Measurements from ENCODE around the gene IFNGR2. TPM values are rescaled to one million over a fixed set of nuclear protein-coding genes. Genes with fewer than 3 reads are reported as not detected.
A peak's percentile ranks its signal among the peaks of the same experiment; 100 is the strongest.

IFNGR2 gene
- 10 to 100 TPM; 16.0 to 39.1 (median 27.8) TPM for total RNA-seq
- long read RNA-seq, partial matches to known transcripts: 0 of 4 reads
- long read RNA-seq, other reads (novel, unspliced or antisense): 2 of 4 reads

GRCh38 chr21:33403128-33403785 lies at the start of gene IFNGR2:
Gene IFNGR2, plus strand, starts transcription at chr21:33403413. Its CDS starts 131 bp downstream, at chr21:33403544.
- Histone ChIP-seq H3K9me3 (no peaks in the 10 kb centered on the region), H3K27me3 (no peaks in the 10 kb centered on the region), H3K4me1 (peaks cover 0 to 23% (median 8%) of the 10 kb centered on the region in 4 donors), H3K36me3 (no peaks in the 10 kb centered on the region), H3K27ac (peak within 1 kb of the TSS; percentile 87 to 96 (median 93)), H3K4me3 (peak within 1 kb of the TSS; percentile 42 to 87 (median 84))
- DNase-seq (peak; percentile 71 to 76 (median 73)), ATAC-seq (peak; percentile 27 to 59 (median 44))
- peak; percentile 61 for TF ChIP-seq POLR2A (IDR thresholded peaks at IDR 0.05)
- no peak for TF ChIP-seq CTCF (IDR thresholded peaks at IDR 0.05)
- intact Hi-C loops (cut with DNase I): no loop called here
- 3% methylated on average over 27 of the region's 89 CpGs for WGBS (ENCODE audit: insufficient coverage, low coverage, low lambda C conversion rate, missing lambda C conversion rate)

GRCh38 chr21:33355355-33355754 lies 47.9 kb upstream of the IFNGR2 start:
- intact Hi-C loops (cut with DNase I): no loop called here
- peaks cover 0 to under 1% (median 0%) of the 10 kb centered on the region in 4 donors for H3K4me1 ChIP-seq
- 47% methylated on average over 4 of the region's 6 CpGs for WGBS (ENCODE audit: insufficient coverage, low coverage, low lambda C conversion rate, missing lambda C conversion rate)
- H3K4me3 ChIP-seq: no peak overlapping the region
- H3K9me3 ChIP-seq: no peaks in the 10 kb centered on the region
- no peaks in the 10 kb centered on the region for H3K27me3 ChIP-seq
- no peak for TF ChIP-seq POLR2A (IDR thresholded peaks at IDR 0.05)
- TF ChIP-seq CTCF (IDR thresholded peaks at IDR 0.05): no peak
- peaks cover 3 to 28% (median 13%) of the 10 kb centered on the region in 4 donors for H3K36me3 ChIP-seq
- DNase-seq: no peak
- no peak overlapping the region for H3K27ac ChIP-seq
- ATAC-seq: peak in 3 of 4 donors; percentile 24 to 30 (median 30)

GRCh38 chr21:33355996-33356395 lies 47.2 kb upstream of the IFNGR2 start:
- H3K9me3 ChIP-seq: no peaks in the 10 kb centered on the region
- no peaks in the 10 kb centered on the region for H3K27me3 ChIP-seq
- peaks cover 0 to 7% (median 3%) of the 10 kb centered on the region in 4 donors for H3K4me1 ChIP-seq
- no peak for DNase-seq
- no peak overlapping the region for H3K27ac ChIP-seq
- H3K4me3 ChIP-seq: no peak overlapping the region
- peaks cover 3 to 27% (median 13%) of the 10 kb centered on the region in 4 donors for H3K36me3 ChIP-seq
- no peak for ATAC-seq
- WGBS (ENCODE audit: insufficient coverage, low coverage, low lambda C conversion rate, missing lambda C conversion rate): 86% methylated on average over 9 of the region's 11 CpGs
- intact Hi-C loops (cut with DNase I): no loop called here
- no peak for TF ChIP-seq CTCF (IDR thresholded peaks at IDR 0.05)
- TF ChIP-seq POLR2A (IDR thresholded peaks at IDR 0.05): no peak

- H3K36me3 ChIP-seq: peaks cover 3 to 22% (median 12%) of the 10 kb centered on the region in 4 donors
- TF ChIP-seq POLR2A (IDR thresholded peaks at IDR 0.05) (no peak), CTCF (IDR thresholded peaks at IDR 0.05) (no peak)
- DNase-seq (no peak), ATAC-seq (no peak)
- intact Hi-C loops (cut with DNase I): no loop called here
- no peak overlapping the region for H3K27ac ChIP-seq
- no peaks in the 10 kb centered on the region for H3K9me3 ChIP-seq
- WGBS (ENCODE audit: insufficient coverage, low coverage, low lambda C conversion rate, missing lambda C conversion rate): 80% methylated on average over 3 of the region's 8 CpGs
- H3K4me1 ChIP-seq: peaks cover 0 to 13% (median 7%) of the 10 kb centered on the region in 4 donors
- no peaks in the 10 kb centered on the region for H3K27me3 ChIP-seq
- no peak overlapping the region for H3K4me3 ChIP-seq
These were observed 46.0 kb upstream of the IFNGR2 start for GRCh38 chr21:33357177-33357576.
